HUES64 (cell line): ENCODE measurements around the gene GAB2.

ENCODE experiments used
- H3K27ac ChIP-seq: 2 replicates; pipeline ENCODE4 v1.7.0; 2013; ENCODE audit warnings: low read depth, low read length, inconsistent platforms
- H3K27me3 ChIP-seq: 2 replicates; pipeline ENCODE4 v1.6.1; 2013; ENCODE audit warnings: mild to moderate bottlenecking, low read length; ENCODE audit not compliant: insufficient read depth
- H3K36me3 ChIP-seq: 2 replicates; pipeline ENCODE4 v1.6.1; 2013; ENCODE audit warnings: mild to moderate bottlenecking, low read length; ENCODE audit not compliant: insufficient read depth
- H3K4me1 ChIP-seq: 2 replicates; pipeline ENCODE4 v1.6.1; 2013; ENCODE audit warnings: mild to moderate bottlenecking, low read length, moderate library complexity; ENCODE audit not compliant: insufficient read depth
- H3K4me3 ChIP-seq: 2 replicates; pipeline ENCODE4 v1.5.1; 2013; ENCODE audit warnings: mild to moderate bottlenecking, low read length, moderate library complexity
- H3K9ac ChIP-seq: 2 replicates; pipeline ENCODE4 v1.6.1; 2013; ENCODE audit warnings: mild to moderate bottlenecking, low read depth, low read length
- H3K9me3 ChIP-seq: 2 replicates; pipeline ENCODE4 v1.6.1; 2013; ENCODE audit warnings: low read depth, low read length; ENCODE audit not compliant: insufficient read depth
- whole genome bisulfite sequencing: fragments of 150-250, 120-280 bp; methylation state at CpG from one replicate; pipeline ENCODE4 v1.1.7; 2013; ENCODE audit warnings: missing lambda C conversion rate; 5-methylcytosine and 5-hydroxymethylcytosine counted together

The GAB2 gene

GRCh38 chr11:78325274-78325781 is 92.3 kb downstream of the GAB2 start:
- Histone ChIP-seq H3K36me3 (no peaks in the 10 kb centered on the region), H3K4me3 (no peak overlapping the region), H3K27me3 (no peaks in the 10 kb centered on the region), H3K9me3 (no peaks in the 10 kb centered on the region), H3K9ac (no peak overlapping the region), H3K4me1 (no peaks in the 10 kb centered on the region), H3K27ac (no peak overlapping the region)
- 95% methylated on average over 4 of the region's 4 CpGs for WGBS

- Histone ChIP-seq H3K27me3 (no peaks in the 10 kb centered on the region), H3K36me3 (no peaks in the 10 kb centered on the region), H3K4me1 (peaks cover 6% of the 10 kb centered on the region), H3K9me3 (no peaks in the 10 kb centered on the region), H3K27ac (no peak overlapping the region), H3K4me3 (no peak overlapping the region), H3K9ac (no peak overlapping the region)
- 96% methylated on average over 4 of the region's 6 CpGs for WGBS
Observed at GRCh38 chr11:78323363-78323762, 94.3 kb downstream of the GAB2 start.

- H3K4me3 ChIP-seq, result no peak overlapping the region
- WGBS, result 94% methylated on average over 4 of the region's 4 CpGs
- H3K9me3 ChIP-seq, result no peaks in the 10 kb centered on the region
- no peaks in the 10 kb centered on the region for H3K36me3 ChIP-seq
- no peak overlapping the region for H3K9ac ChIP-seq
- H3K4me1 ChIP-seq, result peaks cover 12% of the 10 kb centered on the region
- H3K27ac ChIP-seq, result no peak overlapping the region
- no peaks in the 10 kb centered on the region for H3K27me3 ChIP-seq
Observed at GRCh38 chr11:78319453-78319955, 98.1 kb downstream of the GAB2 start.

- H3K9ac ChIP-seq, result no peak overlapping the region
- H3K36me3 ChIP-seq, result no peaks in the 10 kb centered on the region
- WGBS, result 85% methylated on average over 9 of the region's 9 CpGs
Observed at GRCh38 chr11:78318321-78319114, 99.1 kb downstream of the GAB2 start.

GRCh38 chr11:78315724-78316123 is 101.9 kb downstream of the GAB2 start:
- Histone ChIP-seq H3K27ac (no peak overlapping the region), H3K27me3 (no peaks in the 10 kb centered on the region), H3K4me3 (no peak overlapping the region), H3K9me3 (no peaks in the 10 kb centered on the region), H3K36me3 (no peaks in the 10 kb centered on the region), H3K9ac (no peak overlapping the region), H3K4me1 (peaks cover 12% of the 10 kb centered on the region)
- 89% methylated on average over 3 of the region's 3 CpGs for WGBS

More at GRCh38 chr11:78318321-78319114, 99.1 kb downstream of the GAB2 start:
- Histone ChIP-seq H3K4me1 (peaks cover 12% of the 10 kb centered on the region), H3K27ac (no peak overlapping the region), H3K9me3 (no peaks in the 10 kb centered on the region), H3K4me3 (no peak overlapping the region), H3K27me3 (no peaks in the 10 kb centered on the region)

- 86% methylated on average over 5 of the region's 5 CpGs for WGBS
- no peaks in the 10 kb centered on the region for H3K36me3 ChIP-seq
- no peak overlapping the region for H3K27ac ChIP-seq
- H3K27me3 ChIP-seq, result no peaks in the 10 kb centered on the region
- no peak overlapping the region for H3K9ac ChIP-seq
- peaks cover 12% of the 10 kb centered on the region for H3K4me1 ChIP-seq
- no peak overlapping the region for H3K4me3 ChIP-seq
- H3K9me3 ChIP-seq, result no peaks in the 10 kb centered on the region
Observed at GRCh38 chr11:78314762-78315161, 102.9 kb downstream of the GAB2 start.

GRCh38 chr11:78313898-78314297 is 103.7 kb downstream of the GAB2 start:
- H3K4me1 ChIP-seq, result peaks cover 10% of the 10 kb centered on the region
- 92% methylated on average over 2 of the region's 2 CpGs for WGBS
- H3K36me3 ChIP-seq, result no peaks in the 10 kb centered on the region
- H3K9me3 ChIP-seq, result no peaks in the 10 kb centered on the region
- H3K4me3 ChIP-seq, result no peak overlapping the region
- H3K9ac ChIP-seq, result no peak overlapping the region
- H3K27me3 ChIP-seq, result no peaks in the 10 kb centered on the region
- no peak overlapping the region for H3K27ac ChIP-seq

GRCh38 chr11:78313181-78313795 is 104.3 kb downstream of the GAB2 start:
- H3K4me1 ChIP-seq, result peaks cover 5% of the 10 kb centered on the region
- H3K27me3 ChIP-seq, result no peaks in the 10 kb centered on the region
- H3K27ac ChIP-seq, result no peak overlapping the region
- no peaks in the 10 kb centered on the region for H3K36me3 ChIP-seq
- H3K9me3 ChIP-seq, result no peaks in the 10 kb centered on the region
- no peak overlapping the region for H3K9ac ChIP-seq
- no peak overlapping the region for H3K4me3 ChIP-seq
- WGBS, result 95% methylated on average over 2 of the region's 2 CpGs

- no peaks in the 10 kb centered on the region for H3K27me3 ChIP-seq
- no peak overlapping the region for H3K9ac ChIP-seq
- H3K4me3 ChIP-seq, result no peak overlapping the region
- no peaks in the 10 kb centered on the region for H3K36me3 ChIP-seq
- no peak overlapping the region for H3K27ac ChIP-seq
- no peaks in the 10 kb centered on the region; the same call in 1 of the 2 replicates for H3K4me1 ChIP-seq
- no peaks in the 10 kb centered on the region for H3K9me3 ChIP-seq
- 96% methylated on average over 3 of the region's 4 CpGs for WGBS
Observed at GRCh38 chr11:78312712-78313111, 104.9 kb downstream of the GAB2 start.

GRCh38 chr11:78311702-78312371 is 105.8 kb downstream of the GAB2 start:
- H3K9ac ChIP-seq, result no peak overlapping the region
- H3K36me3 ChIP-seq, result no peaks in the 10 kb centered on the region
- H3K4me3 ChIP-seq, result no peak overlapping the region
- H3K27ac ChIP-seq, result no peak overlapping the region
- no peaks in the 10 kb centered on the region for H3K27me3 ChIP-seq
- no peaks in the 10 kb centered on the region for H3K9me3 ChIP-seq
- no peaks in the 10 kb centered on the region for H3K4me1 ChIP-seq
- WGBS, result 92% methylated on average over 5 of the region's 5 CpGs

GRCh38 chr11:78310500-78310909 is 107.1 kb downstream of the GAB2 start:
- Histone ChIP-seq H3K9ac (no peak overlapping the region), H3K27me3 (no peaks in the 10 kb centered on the region), H3K9me3 (no peaks in the 10 kb centered on the region), H3K27ac (no peak overlapping the region), H3K36me3 (no peaks in the 10 kb centered on the region), H3K4me3 (no peak overlapping the region), H3K4me1 (no peaks in the 10 kb centered on the region)
- 94% methylated on average over 6 of the region's 6 CpGs for whole genome bisulfite sequencing
